RWPE1 (cell line): ENCODE measurements around the gene SND1.

Experiments used
- CTCF ChIA-PET: fragments of 350-600 bp; sonication (Branson Sonifier 250); formaldehyde crosslinking; extraction: SDS; loops from one replicate; lab custom pipeline; 2021; lab: Yijun Ruan, JAX
- POLR2A ChIA-PET: fragments of 400-600 bp; formaldehyde crosslinking; extraction: SDS; loops from one replicate; lab custom pipeline; 2020; ENCODE audit warnings: antibody characterized with exemption; ENCODE audit not compliant: low non-redundant PET; lab: Yijun Ruan, JAX
- DNase-seq: peaks from one replicate; pipeline ENCODE4 v3.0.0; 2012; ENCODE audit warnings: low spot score
- H3K27ac ChIP-seq: fragments of 450-650 bp; 2 replicates; pipeline ENCODE4 v1.5.1; 2017
- TF ChIP-seq, protein P1 (sequence below): fragments of 450-650 bp; conservative IDR thresholded peaks from 2 replicates; pipeline ENCODE4 v1.5.1; 2017; ENCODE audit warnings: low read depth, mild to moderate bottlenecking

Gene SND1

DNA sequence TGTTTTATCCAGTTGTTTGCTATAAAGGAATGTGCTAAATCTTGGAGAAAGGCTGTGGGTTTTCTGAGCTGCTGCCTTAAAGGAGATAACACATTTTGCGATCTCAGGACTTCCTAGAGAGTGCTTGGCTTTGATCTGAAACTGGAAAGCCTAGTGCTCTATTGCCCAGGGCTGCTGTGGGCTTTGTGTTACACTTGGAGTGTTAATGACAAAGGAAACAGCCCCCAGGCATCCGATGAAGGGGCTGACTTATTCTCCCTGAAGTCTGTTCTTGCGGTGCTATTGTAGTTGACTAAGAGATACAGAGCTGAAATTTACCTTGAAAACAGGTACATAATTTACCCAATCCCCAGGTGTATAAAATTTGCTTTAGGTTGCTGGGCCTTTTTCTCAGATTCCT lies 74.5 kb downstream of the SND1 start:
- H3K27ac ChIP-seq, result no peak overlapping the region
- no peak for DNase-seq
- POLR2A ChIA-PET, result no interaction called here
- TF ChIP-seq, protein P1, sequence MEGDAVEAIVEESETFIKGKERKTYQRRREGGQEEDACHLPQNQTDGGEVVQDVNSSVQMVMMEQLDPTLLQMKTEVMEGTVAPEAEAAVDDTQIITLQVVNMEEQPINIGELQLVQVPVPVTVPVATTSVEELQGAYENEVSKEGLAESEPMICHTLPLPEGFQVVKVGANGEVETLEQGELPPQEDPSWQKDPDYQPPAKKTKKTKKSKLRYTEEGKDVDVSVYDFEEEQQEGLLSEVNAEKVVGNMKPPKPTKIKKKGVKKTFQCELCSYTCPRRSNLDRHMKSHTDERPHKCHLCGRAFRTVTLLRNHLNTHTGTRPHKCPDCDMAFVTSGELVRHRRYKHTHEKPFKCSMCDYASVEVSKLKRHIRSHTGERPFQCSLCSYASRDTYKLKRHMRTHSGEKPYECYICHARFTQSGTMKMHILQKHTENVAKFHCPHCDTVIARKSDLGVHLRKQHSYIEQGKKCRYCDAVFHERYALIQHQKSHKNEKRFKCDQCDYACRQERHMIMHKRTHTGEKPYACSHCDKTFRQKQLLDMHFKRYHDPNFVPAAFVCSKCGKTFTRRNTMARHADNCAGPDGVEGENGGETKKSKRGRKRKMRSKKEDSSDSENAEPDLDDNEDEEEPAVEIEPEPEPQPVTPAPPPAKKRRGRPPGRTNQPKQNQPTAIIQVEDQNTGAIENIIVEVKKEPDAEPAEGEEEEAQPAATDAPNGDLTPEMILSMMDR, result no peak
- CTCF ChIA-PET, result no interaction called here

DNA sequence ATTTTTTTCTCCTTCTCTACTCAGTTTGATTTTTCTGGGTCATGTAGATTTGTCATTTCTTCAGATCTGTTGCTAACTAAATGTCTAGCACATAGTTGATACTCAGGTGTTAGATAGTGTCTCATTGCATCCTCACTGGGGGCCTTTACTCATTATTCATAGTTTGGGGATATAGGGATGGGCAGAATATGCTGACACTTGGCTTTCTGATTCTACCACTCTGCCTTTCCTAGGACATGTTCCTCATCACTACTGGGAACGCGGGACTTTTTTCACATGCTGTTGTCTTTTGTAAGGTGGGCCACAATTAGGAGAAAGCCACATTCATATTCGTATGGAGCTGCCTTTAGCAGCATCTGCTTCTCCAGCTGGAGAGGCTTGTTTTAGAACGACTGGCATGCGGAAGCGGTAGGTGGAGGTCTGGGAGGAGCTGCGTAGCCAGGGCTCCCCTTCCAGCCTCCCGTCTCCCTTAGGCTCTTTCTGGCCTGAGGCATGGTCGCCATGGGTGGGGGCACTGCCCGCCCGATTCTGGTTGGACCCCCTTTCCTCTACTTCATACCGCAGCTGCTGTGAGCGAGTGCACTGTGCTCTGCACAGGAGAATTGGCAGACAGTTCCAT lies 78.8 kb downstream of the SND1 start:
- CTCF ChIA-PET, result interaction anchor here (0.6 kb wide), 1 partner anchor 406 kb away, joined by 4 read pairs; no protein-coding TSS in a partner anchor
- POLR2A ChIA-PET, result no interaction called here
- no peak for DNase-seq
- TF ChIP-seq, protein P1, result no peak
- H3K27ac ChIP-seq, result no peak overlapping the region

DNA sequence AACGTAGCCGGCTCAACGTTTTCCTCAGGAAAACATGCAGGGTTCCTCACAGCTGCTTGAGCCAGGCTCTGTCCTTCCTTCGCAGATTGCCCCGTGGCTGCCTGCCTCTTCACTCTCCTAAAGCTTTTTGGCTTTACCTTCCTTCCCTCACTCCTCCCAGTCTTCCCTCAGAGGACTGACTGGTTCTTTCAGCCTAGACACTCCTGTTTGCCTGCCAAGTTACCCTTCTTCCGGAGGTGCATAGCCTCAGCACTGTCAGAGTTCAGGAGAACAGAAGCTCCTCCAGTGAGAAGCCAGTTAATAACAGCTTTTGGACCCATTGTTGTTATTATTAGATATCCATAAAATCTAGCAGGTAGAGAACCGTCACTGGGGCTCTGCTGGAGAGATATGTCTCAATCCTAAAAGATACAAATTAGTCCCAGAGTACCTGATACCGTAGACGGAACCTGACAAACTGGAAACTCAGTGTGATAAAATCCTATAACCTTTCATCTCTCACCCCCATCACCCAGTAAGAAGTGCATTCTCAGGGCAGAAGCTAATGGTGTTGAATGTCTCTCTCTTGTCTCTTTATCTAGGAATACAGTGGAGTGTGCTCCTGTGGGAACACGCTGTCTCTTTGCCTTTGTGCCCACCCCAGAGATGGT lies 79.6 kb downstream of the SND1 start:
- ChIA-PET POLR2A (no interaction called here), CTCF (interaction anchor here (0.6 kb wide), 1 partner anchor 405 kb away, joined by 4 read pairs; no protein-coding TSS in a partner anchor)
- no peak for DNase-seq
- TF ChIP-seq, protein P1, result no peak
- no peak overlapping the region for H3K27ac ChIP-seq

DNA sequence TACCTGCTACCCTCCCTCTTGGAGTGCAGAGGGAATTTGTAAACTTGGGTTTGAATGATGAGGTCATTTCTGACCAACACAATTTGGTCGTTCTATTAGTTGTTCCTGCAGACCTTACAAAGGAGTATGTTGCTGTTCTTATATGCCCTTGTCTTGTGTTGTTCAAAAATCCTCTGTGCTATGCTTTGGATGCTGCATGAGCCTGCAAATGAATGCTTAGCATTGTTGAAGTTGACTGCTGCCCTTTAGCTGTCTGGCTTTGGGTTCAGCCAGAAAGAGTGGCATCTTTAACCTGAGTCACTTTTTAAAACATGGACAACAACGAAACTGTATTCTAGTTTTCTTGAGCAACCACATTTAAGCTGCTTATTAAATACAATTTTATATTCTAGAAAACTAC lies 80.3 kb downstream of the SND1 start:
- H3K27ac ChIP-seq, result no peak overlapping the region
- POLR2A ChIA-PET, result no interaction called here
- CTCF ChIA-PET, result no interaction called here

DNA sequence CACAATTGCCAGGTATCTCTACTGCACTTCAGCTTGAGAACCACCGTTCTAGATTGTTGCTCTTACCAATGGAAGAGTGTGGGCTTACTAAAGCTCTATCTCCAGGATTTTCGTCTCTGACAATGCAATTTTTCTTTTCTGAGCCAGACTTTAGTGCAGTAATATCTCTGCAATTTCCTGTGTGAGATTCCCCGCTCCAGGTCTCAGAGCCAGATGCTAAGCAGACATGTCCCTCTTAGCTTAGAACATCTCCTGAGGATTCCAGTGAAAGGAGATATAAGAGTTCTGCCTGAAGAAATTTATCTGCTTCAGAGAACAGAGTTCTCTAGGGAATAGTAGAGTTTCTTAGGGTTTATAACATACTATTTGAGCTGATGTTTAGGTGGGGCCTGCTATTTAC lies 82.0 kb downstream of the SND1 start:
- ChIA-PET CTCF (interaction anchor here (0.5 kb wide), 1 partner anchor 578 kb away, joined by 3 read pairs; no protein-coding TSS in a partner anchor), POLR2A (no interaction called here)
- DNase-seq, result no peak
- TF ChIP-seq, protein P1, result no peak
- H3K27ac ChIP-seq, result no peak overlapping the region

More for the DNA sequence above, 80.3 kb downstream of the SND1 start:
- DNase-seq, result no peak
- TF ChIP-seq, protein P1, result no peak

DNA sequence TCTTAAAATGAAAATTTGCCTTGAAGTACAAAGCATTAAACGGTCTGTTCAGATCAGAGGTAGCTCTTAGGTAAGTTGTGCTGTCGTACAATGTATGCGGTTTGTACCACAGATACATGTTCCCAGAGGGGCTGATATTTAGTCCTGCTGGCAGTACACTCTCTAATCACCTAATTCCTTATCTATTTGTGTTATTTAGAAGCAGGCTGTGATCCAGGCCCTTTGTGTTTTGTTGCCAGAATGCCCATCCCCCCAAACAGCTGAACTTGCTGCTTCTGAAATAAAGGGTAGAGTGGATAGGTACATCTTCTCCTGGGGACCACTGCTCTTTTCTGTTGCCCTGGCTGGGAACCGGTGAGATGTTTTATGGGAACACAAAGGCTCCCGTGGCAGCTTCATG lies 84.5 kb downstream of the SND1 start:
- no peak overlapping the region for H3K27ac ChIP-seq
- DNase-seq, result no peak
- TF ChIP-seq, protein P1, result no peak
- ChIA-PET CTCF (no interaction called here), POLR2A (no interaction called here)
